MG63 (cell line): ENCODE results near the gene PTPN9. TPM values are rescaled to one million over a fixed set of nuclear protein-coding genes. Genes with fewer than 3 reads are reported as not detected.
A peak's percentile ranks its signal among the peaks of the same experiment; 100 is the strongest.
"Not testable (repeated sequence)": the region's sequence is repeated elsewhere in the genome, so short reads cannot be mapped to it uniquely, and the experiment has no call there.

Source experiments
- DNase-seq: peaks from one replicate; pipeline ENCODE4 v3.0.0-alpha.2; 2020
- H3K27me3 ChIP-seq: fragments of 250-450 bp; sonication (Bioruptor Pico); 2 replicates; pipeline ENCODE4 v1.5.1; 2020; ENCODE audit warnings: mild to moderate bottlenecking, moderate library complexity
- H3K36me3 ChIP-seq: fragments of 250-450 bp; sonication (Bioruptor Pico); 2 replicates; pipeline ENCODE4 v1.5.1; 2020; ENCODE audit warnings: mild to moderate bottlenecking, moderate library complexity
- H3K4me3 ChIP-seq: fragments of 250-450 bp; sonication (Bioruptor Pico); 2 replicates; pipeline ENCODE4 v1.5.1; 2020; ENCODE audit warnings: mild to moderate bottlenecking, moderate library complexity
- H3K9me3 ChIP-seq: fragments of 250-450 bp; sonication (Bioruptor Pico); 2 replicates; pipeline ENCODE4 v1.5.1; 2020; ENCODE audit warnings: mild to moderate bottlenecking, moderate library complexity
- total RNA-seq: library from RNA; depleted of rRNA; stranded (reverse); fragments of >200 nt; shearing (Covaris generic); gene quantifications from 2 replicates; pipeline ENCODE4 v1.2.3, GENCODE V29; 2014; ENCODE audit warnings: low replicate concordance

The PTPN9 gene
- total RNA-seq, 1 experiment from 2014 or later, result 17.6 TPM

- H3K4me3 ChIP-seq, result no peak overlapping the region
- H3K36me3 ChIP-seq, result peaks cover 3% of the 10 kb centered on the region; the same call in 1 of the 2 replicates
- DNase-seq, result peak; percentile 15
- H3K9me3 ChIP-seq, result no peaks in the 10 kb centered on the region
- no peaks in the 10 kb centered on the region for H3K27me3 ChIP-seq
Observed at GRCh38 chr15:75554717-75555116, 24.4 kb downstream of the PTPN9 start.

GRCh38 chr15:75553659-75554058, 25.5 kb downstream of the PTPN9 start:
- no peaks in the 10 kb centered on the region for H3K27me3 ChIP-seq
- peaks cover 3% of the 10 kb centered on the region; the same call in 1 of the 2 replicates for H3K36me3 ChIP-seq
- no peaks in the 10 kb centered on the region for H3K9me3 ChIP-seq
- DNase-seq, result no peak
- no peak overlapping the region for H3K4me3 ChIP-seq

GRCh38 chr15:75551091-75551490, 28.0 kb downstream of the PTPN9 start:
- Histone ChIP-seq H3K36me3 (peaks cover 3% of the 10 kb centered on the region; the same call in 1 of the 2 replicates), H3K27me3 (no peaks in the 10 kb centered on the region), H3K4me3 (no peak overlapping the region), H3K9me3 (no peaks in the 10 kb centered on the region)
- no peak for DNase-seq

GRCh38 chr15:75545064-75545463, 34.1 kb downstream of the PTPN9 start:
- no peaks in the 10 kb centered on the region for H3K27me3 ChIP-seq
- no peak overlapping the region for H3K4me3 ChIP-seq
- H3K9me3 ChIP-seq, result no peaks in the 10 kb centered on the region
- DNase-seq, result no peak
- no peaks in the 10 kb centered on the region; the same call in 1 of the 2 replicates for H3K36me3 ChIP-seq

GRCh38 chr15:75544359-75544758, 34.8 kb downstream of the PTPN9 start:
- Histone ChIP-seq H3K27me3 (no peaks in the 10 kb centered on the region), H3K9me3 (no peaks in the 10 kb centered on the region), H3K4me3 (no peak overlapping the region), H3K36me3 (peaks cover 3% of the 10 kb centered on the region)
- no peak for DNase-seq

- H3K36me3 ChIP-seq, DNase-seq, H3K4me3 ChIP-seq, H3K27me3 ChIP-seq, H3K9me3 ChIP-seq: not testable (repeated sequence)
Observed at GRCh38 chr15:75542949-75543545, 36.1 kb downstream of the PTPN9 start.

GRCh38 chr15:75542386-75542797, 36.7 kb downstream of the PTPN9 start:
- no peaks in the 10 kb centered on the region for H3K9me3 ChIP-seq
- DNase-seq, result peak; percentile 8
- H3K4me3 ChIP-seq, result no peak overlapping the region
- H3K27me3 ChIP-seq, result no peaks in the 10 kb centered on the region
- peaks cover 3% of the 10 kb centered on the region for H3K36me3 ChIP-seq

GRCh38 chr15:75538376-75538775, 40.7 kb downstream of the PTPN9 start:
- no peaks in the 10 kb centered on the region for H3K9me3 ChIP-seq
- peaks cover 3% of the 10 kb centered on the region for H3K36me3 ChIP-seq
- no peak overlapping the region for H3K4me3 ChIP-seq
- no peak for DNase-seq
- H3K27me3 ChIP-seq, result no peaks in the 10 kb centered on the region

- H3K36me3 ChIP-seq, result no peaks in the 10 kb centered on the region; the same call in 1 of the 2 replicates
- H3K4me3 ChIP-seq, result no peak overlapping the region
- H3K27me3 ChIP-seq, result no peaks in the 10 kb centered on the region
- H3K9me3 ChIP-seq, result no peaks in the 10 kb centered on the region
- no peak for DNase-seq
Observed at GRCh38 chr15:75533945-75534344, 45.2 kb downstream of the PTPN9 start.

GRCh38 chr15:75532413-75533250, 46.5 kb downstream of the PTPN9 start:
- H3K4me3 ChIP-seq, result no peak overlapping the region
- peak; percentile 77 for DNase-seq
- no peaks in the 10 kb centered on the region; the same call in 1 of the 2 replicates for H3K36me3 ChIP-seq
- H3K27me3 ChIP-seq, result no peaks in the 10 kb centered on the region
- no peaks in the 10 kb centered on the region for H3K9me3 ChIP-seq

GRCh38 chr15:75531041-75531450, 48.1 kb downstream of the PTPN9 start:
- Histone ChIP-seq H3K4me3 (no peak overlapping the region), H3K9me3 (no peaks in the 10 kb centered on the region), H3K36me3 (peaks cover 10% of the 10 kb centered on the region), H3K27me3 (no peaks in the 10 kb centered on the region)
- DNase-seq, result peak; percentile 67

GRCh38 chr15:75530169-75530568, 48.9 kb downstream of the PTPN9 start:
- Histone ChIP-seq H3K27me3 (no peaks in the 10 kb centered on the region), H3K4me3 (no peak overlapping the region), H3K9me3 (no peaks in the 10 kb centered on the region), H3K36me3 (peaks cover 11% of the 10 kb centered on the region)
- DNase-seq, result no peak

GRCh38 chr15:75525756-75526155, 53.4 kb downstream of the PTPN9 start:
- peaks cover 35% of the 10 kb centered on the region for H3K36me3 ChIP-seq
- H3K9me3 ChIP-seq, H3K27me3 ChIP-seq, DNase-seq, H3K4me3 ChIP-seq: not testable (repeated sequence)

GRCh38 chr15:75523011-75523410, 56.1 kb downstream of the PTPN9 start:
- Histone ChIP-seq H3K36me3 (peaks cover 58% of the 10 kb centered on the region), H3K4me3 (no peak overlapping the region), H3K9me3 (no peaks in the 10 kb centered on the region), H3K27me3 (no peaks in the 10 kb centered on the region)
- DNase-seq, result no peak

- no peak for DNase-seq
- H3K9me3 ChIP-seq, result peaks cover 10% of the 10 kb centered on the region
- H3K27me3 ChIP-seq, result no peaks in the 10 kb centered on the region
- H3K4me3 ChIP-seq, result no peak overlapping the region
- H3K36me3 ChIP-seq, result peaks cover 69% of the 10 kb centered on the region
Observed at GRCh38 chr15:75517233-75517632, 61.9 kb downstream of the PTPN9 start.

GRCh38 chr15:75508840-75509532, 70.1 kb downstream of the PTPN9 start:
- peaks cover 43% of the 10 kb centered on the region for H3K36me3 ChIP-seq
- H3K27me3 ChIP-seq, result no peaks in the 10 kb centered on the region
- H3K4me3 ChIP-seq, result no peak overlapping the region
- DNase-seq, result no peak
- no peaks in the 10 kb centered on the region for H3K9me3 ChIP-seq

GRCh38 chr15:75502360-75502759, 76.8 kb downstream of the PTPN9 start:
- Histone ChIP-seq H3K9me3 (no peaks in the 10 kb centered on the region), H3K36me3 (peaks cover 28% of the 10 kb centered on the region), H3K27me3 (no peaks in the 10 kb centered on the region), H3K4me3 (no peak overlapping the region)
- DNase-seq, result no peak
